CD4-positive, alpha-beta T cell treated with Interleukin-1 beta for 1 hour (primary cell): Measurements from ENCODE around the gene KIZ.
A peak's percentile ranks its signal among the peaks of the same experiment; 100 is the strongest.

ENCODE experiments used
- DNase-seq, 2 donors: peaks; one replicate each; pipeline ENCODE4 v3.0.0-alpha.2; 2020 to 2022

Gene KIZ, protein sequence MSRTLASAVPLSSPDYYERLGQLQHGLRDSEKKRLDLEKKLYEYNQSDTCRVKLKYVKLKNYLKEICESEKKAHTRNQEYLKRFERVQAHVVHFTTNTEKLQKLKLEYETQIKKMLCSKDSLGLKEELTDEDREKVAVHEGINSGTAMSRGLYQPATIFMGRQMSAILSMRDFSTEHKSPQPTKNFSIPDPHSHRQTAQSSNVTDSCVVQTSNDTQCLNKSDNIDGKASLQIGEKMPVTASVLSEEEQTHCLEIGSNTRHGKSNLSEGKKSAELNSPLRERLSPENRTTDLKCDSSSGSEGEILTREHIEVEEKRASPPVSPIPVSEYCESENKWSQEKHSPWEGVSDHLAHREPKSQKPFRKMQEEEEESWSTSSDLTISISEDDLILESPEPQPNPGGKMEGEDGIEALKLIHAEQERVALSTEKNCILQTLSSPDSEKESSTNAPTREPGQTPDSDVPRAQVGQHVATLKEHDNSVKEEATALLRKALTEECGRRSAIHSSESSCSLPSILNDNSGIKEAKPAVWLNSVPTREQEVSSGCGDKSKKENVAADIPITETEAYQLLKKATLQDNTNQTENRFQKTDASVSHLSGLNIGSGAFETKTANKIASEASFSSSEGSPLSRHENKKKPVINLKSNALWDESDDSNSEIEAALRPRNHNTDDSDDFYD

GRCh38 chr20:21125849-21126580 lies at the start of gene KIZ:
Gene KIZ (plus strand): TSS chr20:21126082. CDS start chr20:21126116, 34 bp downstream.
- DNase-seq, result peak; percentile 96 to 97

DNA sequence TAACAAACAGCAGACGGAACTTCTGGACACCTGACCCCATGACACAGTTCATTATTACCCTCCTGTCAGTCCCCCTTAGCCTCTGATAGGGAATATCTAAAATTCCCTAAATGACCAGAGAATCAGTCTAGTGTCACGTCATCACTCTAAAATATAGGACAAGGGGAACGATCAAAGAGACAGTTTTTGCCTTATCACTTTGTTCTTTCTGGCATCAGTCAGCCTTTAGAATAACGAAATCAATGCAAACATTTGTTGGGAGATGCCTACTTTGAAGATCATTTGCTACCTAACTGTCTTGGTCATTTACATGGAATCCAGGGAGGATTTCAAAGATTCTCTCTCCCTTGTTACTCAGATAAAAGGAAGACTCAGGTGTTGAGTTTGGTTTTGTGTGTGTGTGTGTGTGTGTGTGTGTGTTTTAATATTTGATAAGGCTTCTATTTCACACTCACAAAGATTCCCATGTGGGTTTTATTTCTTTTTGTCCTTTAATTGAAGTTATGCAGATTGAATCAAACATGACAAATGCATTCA lies 48.0 kb upstream of the KIZ start:
- DNase-seq, result no peak

DNA sequence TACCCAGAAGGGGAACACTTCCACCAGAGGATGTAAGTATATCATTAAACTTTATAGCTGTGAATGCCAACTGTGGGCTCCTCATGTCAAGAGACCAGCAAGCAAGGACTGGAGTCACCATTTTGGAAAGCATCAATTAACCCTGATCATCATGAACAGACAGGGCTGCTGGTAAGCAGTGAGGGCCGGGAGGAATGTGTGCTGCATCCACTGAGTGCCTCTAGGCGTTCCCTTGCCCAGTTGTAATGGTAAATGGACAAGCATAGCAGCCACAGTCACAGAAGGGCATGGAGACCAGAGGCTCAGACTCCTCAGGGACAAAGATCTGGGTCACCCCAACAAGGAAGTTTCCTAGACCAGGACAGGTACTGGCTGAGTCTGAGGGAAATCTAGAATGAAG lies 43.3 kb upstream of the KIZ start:
- DNase-seq, result no peak

- no peak for DNase-seq
These were observed 42.0 kb upstream of the KIZ start for GRCh38 chr20:21083825-21084325.

- DNase-seq, result no peak
These were observed 37.9 kb upstream of the KIZ start for GRCh38 chr20:21087862-21088540.

DNA sequence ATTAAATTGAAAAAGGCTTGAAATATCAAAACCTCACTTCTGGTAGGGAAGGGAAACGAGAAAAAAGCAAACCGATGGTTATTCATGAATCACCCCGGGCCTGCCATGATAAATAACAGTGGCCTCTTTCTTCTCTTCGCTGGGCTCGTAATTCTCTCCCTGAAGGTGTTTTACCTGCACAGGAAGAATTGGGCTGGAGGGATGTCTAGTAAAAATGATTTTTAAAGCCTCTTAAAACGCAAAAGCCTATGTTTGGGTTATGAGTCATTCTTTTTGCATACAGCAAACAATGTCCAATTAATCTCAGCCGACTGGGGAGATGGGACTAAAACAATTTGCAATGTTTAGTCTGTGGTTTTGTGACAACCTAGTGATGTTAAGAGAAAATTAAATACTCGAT lies 36.5 kb upstream of the KIZ start:
- DNase-seq, result no peak

- no peak for DNase-seq
These were observed 35.7 kb upstream of the KIZ start for GRCh38 chr20:21090111-21090618.

- no peak for DNase-seq
These were observed 35.2 kb upstream of the KIZ start for GRCh38 chr20:21090721-21091120.

- DNase-seq, result no peak
These were observed 33.1 kb upstream of the KIZ start for GRCh38 chr20:21092806-21093205.

GRCh38 chr20:21096321-21097043 lies 29.4 kb upstream of the KIZ start:
- peak in 1 of 2 donors; percentile 38 for DNase-seq

GRCh38 chr20:21099751-21100577 lies 25.9 kb upstream of the KIZ start:
- DNase-seq, result peak; percentile 48 to 54

GRCh38 chr20:21100578-21101452 lies 25.1 kb upstream of the KIZ start:
- DNase-seq, result peak in 1 of 2 donors; percentile 21

DNA sequence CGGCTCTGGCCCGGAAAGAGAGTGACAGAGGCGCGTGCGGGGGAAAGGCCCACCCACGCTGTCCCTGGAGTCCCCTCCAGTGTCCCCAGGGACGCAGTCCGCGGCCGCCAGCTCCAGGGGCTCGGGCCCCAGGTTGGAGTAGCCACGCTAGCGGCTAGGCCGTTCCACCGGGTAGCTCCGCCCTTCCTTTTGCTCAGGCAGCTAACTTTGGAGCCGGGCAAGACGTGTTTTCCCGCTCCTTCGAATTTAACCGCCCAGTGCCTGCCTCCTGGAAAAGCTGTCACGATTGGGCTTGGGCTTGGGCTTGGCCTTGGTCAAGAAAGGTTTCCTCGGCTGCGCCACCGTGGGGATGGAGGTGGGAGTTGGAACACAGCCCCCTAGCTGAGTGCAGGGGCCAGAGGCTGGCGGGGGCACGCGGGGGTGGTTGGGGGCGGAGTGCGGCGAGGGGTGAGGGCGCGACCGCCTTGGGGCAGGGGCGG lies 24.4 kb upstream of the KIZ start:
- no peak for DNase-seq

GRCh38 chr20:21101932-21102575 lies 23.8 kb upstream of the KIZ start:
- DNase-seq, result peak in 1 of 2 donors; percentile 16

DNA sequence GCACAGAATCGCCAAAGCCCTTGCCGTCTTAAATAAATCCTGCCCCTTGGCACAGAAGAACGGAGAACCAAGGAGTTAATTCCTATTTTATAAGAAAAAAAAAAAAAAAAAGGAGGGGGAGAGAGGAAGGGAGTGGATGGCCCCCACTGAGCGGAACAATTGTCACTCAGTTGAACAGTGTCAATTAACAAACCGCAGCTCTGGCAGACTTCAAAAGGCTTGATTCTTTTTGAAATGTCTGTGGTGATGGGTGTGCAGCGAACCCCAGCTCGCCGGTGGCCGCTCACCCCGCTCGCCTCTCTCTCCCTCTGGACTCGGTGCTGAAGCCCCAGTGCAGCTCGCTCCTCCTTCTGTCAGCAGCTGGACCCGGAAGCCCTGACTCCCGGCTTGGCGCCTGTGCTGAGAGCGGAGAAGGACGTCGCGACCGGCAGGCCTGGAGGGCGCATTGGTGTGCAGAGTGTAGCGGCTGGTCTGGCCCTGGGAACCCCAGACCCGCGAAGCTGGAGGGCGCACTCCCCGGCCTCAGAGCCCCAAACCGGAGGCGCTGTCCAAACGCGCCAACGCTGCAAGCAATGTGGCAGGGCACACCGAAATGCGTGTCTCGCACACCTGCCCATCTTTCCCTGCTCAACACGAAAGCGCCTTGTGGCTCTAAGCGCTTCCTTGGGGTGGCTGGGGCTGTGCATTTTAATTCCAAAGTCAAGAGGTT lies 23.1 kb upstream of the KIZ start:
- DNase-seq, result peak; percentile 34 to 49

DNA sequence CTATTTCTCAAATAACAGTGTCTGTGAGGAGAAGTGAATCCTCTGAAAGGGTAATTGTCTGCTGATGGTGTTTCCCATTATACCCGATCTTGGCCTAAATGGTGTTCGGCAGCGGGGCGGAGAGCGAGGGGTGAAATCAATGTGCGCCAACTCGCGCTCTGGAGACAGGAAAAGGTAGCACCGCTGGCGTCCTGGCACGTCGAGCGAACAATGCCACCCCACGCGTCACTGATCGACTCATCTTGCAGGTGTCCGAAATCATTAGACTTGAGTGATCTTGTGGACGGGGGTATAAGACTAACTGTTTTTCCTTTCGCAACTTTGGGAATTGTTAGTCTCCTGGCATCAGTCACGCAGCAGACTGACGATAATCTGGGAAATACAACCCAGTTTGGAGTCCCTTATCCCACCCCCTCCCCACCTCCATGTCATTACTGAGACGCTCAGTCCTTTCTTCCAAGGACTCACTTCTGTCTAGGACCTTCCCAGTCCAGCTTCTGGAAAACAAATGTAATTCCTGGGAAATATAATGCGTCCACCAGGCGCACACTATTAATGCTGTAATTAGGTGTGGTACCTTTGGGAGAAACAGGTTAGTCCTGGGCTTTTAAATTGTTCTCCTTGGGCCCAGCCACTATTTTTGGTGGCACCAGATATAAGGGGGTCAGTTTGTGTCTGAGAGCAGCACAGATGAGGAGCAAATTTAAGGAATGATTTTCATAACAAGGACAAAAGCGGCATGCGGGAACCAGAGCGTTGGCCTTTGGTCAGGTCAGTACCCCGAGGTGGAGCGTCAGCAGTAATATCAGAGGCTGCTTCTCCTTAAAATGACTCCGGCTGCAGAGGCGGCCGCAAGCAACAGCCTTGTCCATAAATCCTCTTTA lies 22.1 kb upstream of the KIZ start:
- no peak for DNase-seq

GRCh38 chr20:21104466-21104761 lies 21.5 kb upstream of the KIZ start:
- DNase-seq, result no peak
